Stimulated activated CD8-positive, alpha-beta memory T cell treated with anti-CD3 and anti-CD28 coated beads, Interleukin-15, amount 100 ng/mL, for 4 hours (primary cell): Measurements from ENCODE around the gene METTL26.

Source experiments
- DNase-seq, 2 donors: peaks; one replicate each; pipeline ENCODE4 v3.0.0-alpha.2; 2020; ENCODE audit warnings: low read depth in 2 of 2

The METTL26 gene

GRCh38 chr16:636206-637080 lies at the start of gene METTL26:
TSS of gene METTL26 (minus strand) at chr16:636305. CDS start at chr16:636290, 15 bp downstream.
- peak; percentile 82 to 85 for DNase-seq

- DNase-seq = no peak
Measured at GRCh38 chr16:684961-685696, 49.0 kb upstream of the METTL26 start.

GRCh38 chr16:684071-684794 lies 48.1 kb upstream of the METTL26 start, which contains the start of gene JMJD8:
TSS of gene JMJD8 (minus strand) at chr16:684334. CDS start at chr16:684319, 15 bp downstream.
- peak; percentile 91 to 94 for DNase-seq

GRCh38 chr16:683396-684070 lies 47.4 kb upstream of the METTL26 start:
- no peak for DNase-seq

- DNase-seq = no peak
Measured at GRCh38 chr16:682493-683395, 46.6 kb upstream of the METTL26 start.

GRCh38 chr16:681746-682427 lies 45.8 kb upstream of the METTL26 start:
- DNase-seq = no peak

GRCh38 chr16:680967-681745 lies 45.1 kb upstream of the METTL26 start:
- no peak for DNase-seq

GRCh38 chr16:680625-680945 lies 44.5 kb upstream of the METTL26 start:
- DNase-seq = no peak

GRCh38 chr16:679814-680624 lies 43.9 kb upstream of the METTL26 start, which contains the start of gene STUB1:
TSS of gene STUB1 (plus strand) at chr16:680410. CDS start at chr16:680526, 116 bp downstream.
- DNase-seq = peak; percentile 68 to 75

- peak in 1 of 2 donors; percentile 23 for DNase-seq
Measured at GRCh38 chr16:678858-679813, 43.0 kb upstream of the METTL26 start.

GRCh38 chr16:678209-678857 lies 42.2 kb upstream of the METTL26 start:
- DNase-seq = no peak

- DNase-seq = no peak
Measured at GRCh38 chr16:677316-678190, 41.4 kb upstream of the METTL26 start.

- no peak for DNase-seq
Measured at GRCh38 chr16:676913-677312, 40.8 kb upstream of the METTL26 start.

GRCh38 chr16:676565-676902 lies 40.4 kb upstream of the METTL26 start:
- DNase-seq = no peak

GRCh38 chr16:675884-676564 lies 39.9 kb upstream of the METTL26 start:
- no peak for DNase-seq
